ENCODE results near the gene CTSW. TPM values are rescaled to one million over a fixed set of nuclear protein-coding genes. Genes with fewer than 3 reads are reported as not detected.

CTSW gene
- total RNA-seq, 4 donors from 2014 or later, result 1.5 to 3.1 TPM; not detected in 2

- Histone ChIP-seq H3K9me3 (no peaks in the 10 kb centered on the region), H3K27me3 (no peaks in the 10 kb centered on the region), H3K4me1 (peaks cover 0 to 9% (median 3%) of the 10 kb centered on the region in 4 donors), H3K27ac (no peak overlapping the region), H3K36me3 (peaks cover 0 to 32% (median 0%) of the 10 kb centered on the region in 3 donors), H3K4me3 (no peak overlapping the region)
- 66 to 74% methylated on average over 7 of the region's 7 CpGs for WGBS, 2 donors
- DNase-seq (ENCODE audit: low spot score in 2 of 2), result no peak
- no peak for TF ChIP-seq CTCF (IDR thresholded peaks at IDR 0.05)
- no peak for TF ChIP-seq POLR2A (IDR thresholded peaks at IDR 0.05)
- TF ChIP-seq EP300 (IDR thresholded peaks at IDR 0.05), result no peak
These were observed 390 bp downstream of the CTSW start for GRCh38 chr11:65880027-65880426.

DNA sequence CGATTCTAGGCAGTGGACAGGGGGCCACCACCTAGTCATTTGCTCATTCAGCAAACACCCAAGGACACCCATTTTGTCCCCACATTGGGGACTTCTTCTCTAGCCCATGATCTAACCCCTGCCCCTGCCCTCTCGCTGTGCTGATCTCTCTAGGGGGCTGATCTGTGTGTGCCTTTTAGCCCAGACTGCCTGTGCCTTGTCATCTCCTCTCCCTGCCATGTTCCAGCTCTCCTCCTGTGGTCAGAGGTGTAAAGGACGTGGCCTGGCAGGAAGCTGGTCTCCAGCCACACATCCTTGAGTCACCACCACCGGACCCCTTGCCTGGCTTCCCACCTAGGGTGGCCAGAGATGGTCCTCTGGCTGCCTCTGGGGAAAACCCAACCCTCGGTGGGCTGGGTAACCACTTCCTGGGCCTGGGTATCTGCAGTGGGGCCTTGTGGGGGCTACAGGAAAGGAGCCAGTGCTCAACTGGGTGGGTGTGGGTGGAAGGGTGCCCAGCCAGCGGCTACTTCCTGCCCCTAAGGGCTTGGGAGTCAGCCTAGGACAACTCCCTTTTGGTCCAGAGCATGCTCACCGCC, 1.3 kb downstream of the CTSW start:
- DNase-seq (ENCODE audit: low spot score in 2 of 2), result no peak
- Histone ChIP-seq H3K9me3 (no peaks in the 10 kb centered on the region), H3K27ac (no peak overlapping the region), H3K36me3 (peaks cover 0 to 41% (median 0%) of the 10 kb centered on the region in 3 donors), H3K4me3 (no peak overlapping the region), H3K27me3 (no peaks in the 10 kb centered on the region), H3K4me1 (peaks cover 0 to 9% (median 3%) of the 10 kb centered on the region in 4 donors)
- TF ChIP-seq CTCF (IDR thresholded peaks at IDR 0.05) (no peak), POLR2A (IDR thresholded peaks at IDR 0.05) (no peak), EP300 (IDR thresholded peaks at IDR 0.05) (no peak)
- 52 to 66% methylated on average over 7 of the region's 7 CpGs for WGBS, 2 donors

DNA sequence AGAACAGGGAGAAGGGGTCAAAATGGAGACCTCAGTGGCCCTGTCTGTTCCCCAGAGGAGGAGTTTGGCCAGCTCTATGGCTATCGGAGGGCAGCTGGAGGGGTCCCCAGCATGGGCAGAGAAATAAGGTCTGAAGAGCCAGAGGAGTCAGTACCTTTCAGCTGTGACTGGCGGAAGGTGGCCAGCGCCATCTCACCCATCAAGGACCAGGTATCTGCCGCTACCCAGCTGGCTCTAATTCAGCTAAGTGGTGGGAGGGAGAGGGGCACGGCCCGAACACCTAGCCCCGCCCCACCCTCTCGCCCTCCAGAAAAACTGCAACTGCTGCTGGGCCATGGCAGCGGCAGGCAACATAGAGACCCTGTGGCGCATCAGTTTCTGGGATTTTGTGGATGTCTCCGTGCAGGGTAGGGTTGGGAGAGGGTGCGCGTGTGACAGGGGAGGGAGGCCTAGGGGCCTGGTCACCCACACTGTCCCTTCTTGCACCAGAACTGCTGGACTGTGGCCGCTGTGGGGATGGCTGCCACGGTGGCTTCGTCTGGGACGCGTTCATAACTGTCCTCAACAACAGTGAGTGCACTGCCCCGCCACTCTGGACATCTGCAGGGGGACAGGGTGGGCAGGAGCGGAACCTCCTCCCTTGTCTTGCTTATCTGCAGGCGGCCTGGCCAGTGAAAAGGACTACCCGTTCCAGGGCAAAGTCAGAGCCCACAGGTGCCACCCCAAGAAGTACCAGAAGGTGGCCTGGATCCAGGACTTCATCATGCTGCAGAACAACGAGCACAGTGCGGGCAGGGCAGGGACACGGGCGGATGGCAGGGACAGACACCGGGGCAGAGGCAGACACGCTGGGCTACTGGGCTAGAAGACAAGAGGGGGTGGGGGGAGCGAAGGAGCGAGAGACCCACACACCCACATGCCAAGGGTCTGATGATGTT, 2.8 kb downstream of the CTSW start:
- no peaks in the 10 kb centered on the region for H3K9me3 ChIP-seq
- 91% methylated on average over 29 of the region's 30 CpGs for WGBS, 2 donors

DNA sequence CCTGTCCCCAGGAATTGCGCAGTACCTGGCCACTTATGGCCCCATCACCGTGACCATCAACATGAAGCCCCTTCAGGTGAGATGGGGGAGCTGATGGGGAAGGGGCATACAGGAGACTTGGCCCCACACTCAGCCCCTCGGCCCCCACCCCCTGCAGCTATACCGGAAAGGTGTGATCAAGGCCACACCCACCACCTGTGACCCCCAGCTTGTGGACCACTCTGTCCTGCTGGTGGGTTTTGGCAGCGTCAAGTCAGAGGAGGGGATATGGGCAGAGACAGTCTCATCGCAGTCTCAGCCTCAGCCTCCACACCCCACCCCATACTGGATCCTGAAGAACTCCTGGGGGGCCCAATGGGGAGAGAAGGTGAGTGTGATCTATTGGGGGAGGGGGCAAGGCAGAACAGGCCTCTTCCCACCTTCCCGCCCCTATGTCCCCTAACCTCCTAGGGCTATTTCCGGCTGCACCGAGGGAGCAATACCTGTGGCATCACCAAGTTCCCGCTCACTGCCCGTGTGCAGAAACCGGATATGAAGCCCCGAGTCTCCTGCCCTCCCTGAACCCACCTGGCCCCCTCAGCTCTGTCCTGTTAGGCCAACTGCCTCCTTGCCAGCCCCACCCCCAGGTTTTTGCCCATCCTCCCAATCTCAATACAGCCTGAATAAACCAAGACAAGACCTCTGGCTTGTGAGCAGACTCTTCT, 3.6 kb downstream of the CTSW start:
- no peak for DNase-seq (ENCODE audit: low spot score in 2 of 2)
- H3K27me3 ChIP-seq, result no peaks in the 10 kb centered on the region
- WGBS, 2 donors, result 89 to 91% methylated on average over 10 to 13 of the region's 13 CpGs
- H3K4me1 ChIP-seq, result peaks cover 0 to 26% (median 10%) of the 10 kb centered on the region in 4 donors
- H3K9me3 ChIP-seq, result no peaks in the 10 kb centered on the region
- TF ChIP-seq POLR2A (IDR thresholded peaks at IDR 0.05) (no peak), CTCF (IDR thresholded peaks at IDR 0.05) (no peak), EP300 (IDR thresholded peaks at IDR 0.05) (no peak)
- peaks cover 0 to 56% (median 0%) of the 10 kb centered on the region in 3 donors for H3K36me3 ChIP-seq
- H3K4me3 ChIP-seq, result no peak overlapping the region
- H3K27ac ChIP-seq, result no peak overlapping the region

More for the DNA sequence above, 2.8 kb downstream of the CTSW start:
- H3K27ac ChIP-seq, result no peak overlapping the region
- H3K27me3 ChIP-seq, result no peaks in the 10 kb centered on the region
- H3K4me3 ChIP-seq, result no peak overlapping the region
- TF ChIP-seq EP300 (IDR thresholded peaks at IDR 0.05), result no peak
- no peak for TF ChIP-seq POLR2A (IDR thresholded peaks at IDR 0.05)
- no peak for TF ChIP-seq CTCF (IDR thresholded peaks at IDR 0.05)
- peaks cover 0 to 55% (median 0%) of the 10 kb centered on the region in 3 donors for H3K36me3 ChIP-seq
- no peak for DNase-seq (ENCODE audit: low spot score in 2 of 2)
- peaks cover 0 to 19% (median 4%) of the 10 kb centered on the region in 4 donors for H3K4me1 ChIP-seq
